Right renal pelvis (tissue), 4 donors: ENCODE data around the gene VIPR1. TPM values are rescaled to one million over a fixed set of nuclear protein-coding genes. Genes with fewer than 3 reads are reported as not detected.

ENCODE experiments used
- DNase-seq, 4 donors: peaks; one replicate each; pipeline ENCODE4 v3.0.0-alpha.2; 2013; ENCODE audit warnings: low read depth in 4 of 4, low spot score in 3 of 4, missing footprints in 1 of 4
- polyA plus RNA-seq, 4 donors: library from polyadenylated mRNA; unstranded; fragments of 120-200 nt; gene quantifications; one replicate each; pipeline ENCODE4 v1.2.1, GENCODE V29; 2013; ENCODE audit not compliant: insufficient read length in 4 of 4

Gene VIPR1
- polyA plus RNA-seq, 4 donors = 1.1 to 2.5 (median 1.8) TPM

DNA sequence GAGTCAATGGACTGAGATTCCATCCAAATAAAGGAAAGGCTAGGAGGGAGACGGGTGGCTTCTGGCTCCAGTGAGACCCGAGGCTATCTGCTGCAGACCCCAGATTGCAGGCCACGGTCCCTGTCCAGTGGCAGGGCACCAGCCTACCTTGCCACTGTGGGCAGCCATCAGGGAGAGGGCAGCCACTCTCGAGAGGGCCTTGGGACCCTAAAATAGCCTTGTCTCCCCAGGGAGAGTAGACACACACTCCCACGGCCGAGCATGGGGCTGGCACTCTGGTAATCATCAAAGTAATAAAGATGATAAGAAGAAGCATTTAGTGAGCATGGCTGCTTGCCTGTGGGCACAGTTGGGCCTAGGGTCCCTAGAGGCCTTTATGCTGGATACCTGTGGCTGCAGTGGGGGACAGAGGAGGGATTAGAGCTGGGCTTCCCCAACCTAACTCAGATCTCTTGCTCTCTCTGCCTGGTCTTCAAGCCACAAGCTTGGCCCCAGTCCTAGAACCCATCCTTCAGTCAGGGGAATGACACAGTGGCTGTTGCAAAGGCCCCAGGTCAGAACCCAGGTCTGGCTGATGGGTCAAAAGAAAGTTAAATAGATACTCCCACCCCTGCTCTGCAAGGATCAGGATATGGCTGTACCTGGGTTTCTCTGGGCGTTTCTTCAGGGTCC, 9.2 kb upstream of the VIPR1 start:
- no peak for DNase-seq

DNA sequence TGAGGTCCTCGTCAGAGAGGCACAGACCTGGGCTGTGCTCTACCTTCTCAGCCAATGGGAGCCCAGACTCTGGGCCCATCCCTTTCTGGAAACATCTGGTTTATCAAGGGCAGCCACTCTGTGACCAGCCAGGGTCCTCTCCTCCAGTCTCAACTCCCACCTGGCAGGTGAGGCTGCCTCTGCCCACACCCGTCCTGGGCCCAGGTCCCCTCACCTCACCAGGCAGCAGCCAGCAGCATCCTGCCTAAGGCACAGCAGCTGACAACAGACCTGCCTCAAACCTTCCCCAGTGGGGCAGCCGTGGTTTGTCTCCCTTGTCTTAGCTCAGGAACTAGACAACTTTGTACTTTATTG, 8.7 kb upstream of the VIPR1 start:
- DNase-seq = no peak

DNA sequence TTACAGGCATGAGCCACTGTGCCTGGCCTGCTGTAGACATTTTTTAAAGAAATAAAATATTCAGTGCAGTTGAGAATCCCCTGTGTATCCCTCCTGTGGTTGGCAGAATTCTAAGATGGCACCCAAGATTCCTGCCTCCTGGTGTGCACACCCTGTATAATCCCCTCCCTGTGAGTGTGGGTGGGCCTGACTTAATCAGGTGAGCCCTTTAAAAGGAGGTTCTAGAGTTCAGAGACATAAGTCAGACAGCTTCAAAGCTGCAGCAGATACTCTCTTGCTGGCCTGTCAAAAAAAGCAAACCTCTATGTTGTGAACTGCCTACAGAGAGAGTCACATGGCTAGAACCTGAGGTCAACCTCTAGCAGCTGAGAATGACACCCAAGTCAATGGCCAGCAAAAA, 7.0 kb upstream of the VIPR1 start:
- no peak for DNase-seq

DNA sequence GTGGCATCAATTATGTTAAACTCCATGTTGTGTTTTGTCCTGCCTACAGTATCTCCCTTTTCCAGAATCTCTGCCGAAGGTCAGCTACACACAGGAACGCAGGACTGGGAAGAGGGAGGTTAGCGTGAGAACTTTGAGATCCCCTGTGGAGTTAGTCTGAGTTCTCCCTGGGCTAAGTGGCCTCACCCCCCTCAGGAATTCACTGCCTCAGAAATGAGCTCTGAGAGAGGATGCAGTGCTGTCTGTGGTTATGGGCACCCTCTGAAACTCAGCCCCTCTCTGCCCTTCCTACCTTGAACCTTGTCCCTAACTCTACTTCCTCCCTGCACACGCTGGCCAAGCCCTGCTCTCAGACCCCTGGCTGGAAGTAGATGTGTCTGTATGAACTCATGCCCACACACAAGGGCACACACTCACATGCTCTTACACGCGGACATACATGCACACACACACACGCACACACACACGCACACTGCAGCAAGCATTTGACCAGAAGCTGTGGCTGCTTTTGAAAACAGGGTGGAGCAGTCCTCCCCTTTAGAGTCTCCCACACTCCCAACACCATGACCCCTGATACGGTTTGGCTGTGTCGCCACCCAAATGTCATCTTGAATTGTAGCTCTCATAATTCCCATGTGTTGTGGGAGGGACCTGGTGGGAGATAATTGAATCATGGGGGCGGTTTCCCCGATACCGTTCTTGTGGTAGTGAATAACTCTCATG, 5.3 kb upstream of the VIPR1 start:
- no peak for DNase-seq

DNA sequence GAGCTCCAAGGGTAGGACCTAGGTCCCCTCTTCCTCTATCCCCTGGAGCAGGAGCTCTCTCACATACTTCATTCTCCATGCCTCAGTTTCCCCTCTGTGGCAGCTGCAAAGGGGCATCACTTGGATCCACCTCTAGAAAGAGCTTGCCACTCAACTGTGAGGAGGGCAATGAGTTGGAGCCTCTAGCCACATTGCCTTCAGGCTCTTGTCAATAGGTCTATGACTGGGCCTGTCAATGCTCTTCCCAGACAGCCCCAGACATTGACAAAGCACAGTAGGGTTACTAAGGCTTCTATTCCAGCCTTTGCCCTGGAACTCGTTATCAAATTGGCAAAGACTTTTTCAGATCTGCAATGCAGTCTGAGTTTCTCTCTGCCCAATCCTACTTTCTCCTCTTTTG, 4.4 kb upstream of the VIPR1 start:
- no peak for DNase-seq

DNA sequence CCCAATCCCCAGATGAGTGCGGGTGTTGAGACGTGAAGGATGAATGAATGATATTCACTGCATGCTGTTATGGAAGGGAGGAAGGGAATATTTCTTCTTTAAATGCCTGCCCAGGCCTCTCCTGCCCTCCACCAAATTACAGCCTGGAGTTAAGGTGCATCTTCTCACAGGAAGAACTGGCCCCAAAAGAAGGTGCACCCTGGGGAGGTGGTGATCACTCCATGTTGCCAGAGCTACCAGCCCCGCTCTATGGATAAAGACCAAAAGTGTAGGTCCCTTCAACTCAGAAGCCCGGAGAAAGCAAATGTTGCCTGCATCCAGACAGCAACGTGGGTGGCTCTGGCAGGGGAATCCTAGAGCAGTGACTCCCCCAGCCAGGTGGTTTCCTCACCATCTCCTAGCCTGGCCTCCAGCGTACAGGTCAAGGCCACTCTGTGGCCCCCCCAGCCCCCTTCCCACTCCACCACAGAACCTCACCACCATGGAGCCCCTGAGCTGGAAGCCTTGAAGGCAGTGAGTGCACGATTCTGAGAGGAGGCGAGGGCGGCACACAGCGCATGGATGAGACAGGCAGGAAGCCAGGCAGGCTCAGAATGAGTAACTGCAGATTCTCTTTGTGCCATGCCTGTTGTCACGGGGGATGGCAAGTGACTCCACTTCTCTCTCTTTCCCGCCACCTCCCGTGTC, 3.5 kb upstream of the VIPR1 start:
- no peak for DNase-seq

DNA sequence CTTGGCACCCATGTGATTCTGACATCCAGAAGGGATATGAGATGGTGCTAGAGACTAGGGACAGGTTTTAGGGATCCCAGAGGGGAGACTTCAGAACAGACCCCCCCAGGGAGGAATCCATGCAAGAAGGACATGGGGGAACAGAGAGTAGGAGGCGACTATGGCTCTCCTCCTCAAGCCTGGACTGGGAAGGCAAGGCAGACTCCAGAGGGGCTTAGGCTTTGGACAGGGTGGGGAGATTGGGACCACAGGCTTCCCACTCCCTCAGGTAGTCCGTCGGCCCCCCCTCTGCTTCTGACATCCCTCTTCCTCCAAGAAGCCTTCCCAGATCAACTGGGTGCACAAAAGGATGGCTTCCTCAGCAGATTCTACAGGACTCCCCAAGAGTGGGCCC, 3.0 kb upstream of the VIPR1 start:
- DNase-seq = no peak

DNA sequence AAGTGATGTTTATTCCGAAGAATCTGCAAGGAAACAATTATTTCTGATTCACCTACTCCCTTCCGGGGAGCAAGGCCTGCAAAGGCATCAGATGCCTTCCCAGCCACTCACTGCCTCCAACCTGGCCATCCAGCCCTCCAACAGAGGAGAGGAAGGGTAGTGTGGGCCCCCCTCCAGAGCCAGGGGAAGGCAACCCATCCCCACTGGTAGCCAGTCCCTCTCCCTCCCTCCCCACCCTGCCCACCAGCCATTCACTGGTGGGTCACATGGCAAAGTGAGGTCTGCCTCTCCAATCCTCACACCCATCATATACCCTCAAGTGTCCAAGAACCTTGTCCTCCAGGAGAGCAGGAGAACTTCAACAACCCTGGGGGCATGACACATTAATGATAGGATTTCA, 2.4 kb upstream of the VIPR1 start:
- no peak for DNase-seq

DNA sequence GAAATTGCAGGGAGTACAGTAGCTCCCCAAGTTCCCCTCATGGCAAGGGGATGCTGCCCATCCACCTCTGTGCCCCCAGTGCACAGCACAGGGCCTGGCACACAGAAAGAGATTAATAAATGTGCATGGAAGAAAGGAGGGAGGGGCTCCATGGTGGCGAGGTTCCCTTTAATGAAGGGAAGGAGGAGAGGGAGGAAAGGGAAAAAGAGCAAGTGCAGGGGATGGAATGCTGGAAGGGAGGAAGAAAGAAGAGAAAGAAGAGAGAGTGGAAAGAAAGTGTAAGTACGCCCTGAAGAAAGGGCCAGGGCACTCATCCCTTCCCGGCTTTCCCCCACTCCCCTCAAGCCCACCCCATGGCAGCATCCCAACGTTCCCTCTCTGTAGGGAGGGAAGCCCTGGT, 1.5 kb upstream of the VIPR1 start:
- DNase-seq = no peak

DNA sequence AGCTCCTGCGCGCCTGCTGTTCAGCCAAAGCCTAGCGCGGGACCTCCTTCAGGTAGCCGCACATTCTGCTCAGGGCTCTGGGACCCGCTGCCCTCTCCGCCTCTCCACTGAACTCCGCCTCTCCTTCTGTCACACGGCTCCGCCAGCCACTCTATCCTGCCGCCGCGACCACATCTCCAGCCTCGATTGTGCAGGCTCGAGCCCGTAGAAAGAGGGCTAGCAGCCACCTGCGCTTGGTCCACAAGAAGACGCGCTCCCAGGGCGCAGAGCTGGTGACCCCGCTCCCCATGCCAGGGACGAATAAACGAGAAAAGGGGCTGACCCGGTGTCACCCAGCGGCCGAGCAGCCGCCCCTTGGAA, 1.1 kb upstream of the VIPR1 start:
- peak in 1 of 4 donors; percentile 5 for DNase-seq

DNA sequence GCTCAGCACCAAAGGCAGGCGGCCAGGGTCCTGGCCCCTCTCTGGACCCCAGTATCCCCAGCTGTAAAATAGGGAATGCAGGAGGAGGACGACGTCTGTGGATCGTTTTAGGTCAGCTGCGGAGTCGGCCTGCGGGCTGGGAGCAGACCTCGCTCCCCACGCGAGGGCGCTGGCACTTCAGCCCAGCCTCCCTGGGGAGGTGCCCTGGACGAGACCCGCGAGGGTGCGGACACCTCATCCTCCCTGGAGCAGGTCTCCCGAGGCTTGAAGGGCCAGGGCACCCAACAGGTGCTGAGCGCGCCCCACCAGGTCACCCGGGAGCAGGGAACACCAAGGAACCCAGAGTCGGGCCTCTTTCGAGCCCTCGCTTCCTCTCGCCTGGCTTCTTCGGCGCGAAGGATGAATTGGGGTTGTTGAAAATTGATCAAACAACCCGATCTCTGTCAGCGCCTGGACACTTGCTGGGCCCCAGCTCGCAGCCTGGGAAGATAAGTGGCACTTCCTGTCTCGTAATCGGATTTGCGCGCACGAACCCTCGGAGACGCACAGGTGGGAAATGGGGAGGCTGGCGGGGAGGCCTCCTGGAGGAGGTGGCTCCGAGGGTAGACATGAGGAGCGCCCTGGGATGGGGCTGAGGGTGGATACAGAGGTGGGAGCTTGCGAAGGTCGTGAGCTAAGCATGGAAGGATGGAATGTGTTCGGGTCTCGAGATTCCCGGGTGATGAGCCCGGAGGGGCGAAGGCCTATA, 588 bp upstream of the VIPR1 start:
- DNase-seq = peak in 1 of 4 donors; percentile 26

DNA sequence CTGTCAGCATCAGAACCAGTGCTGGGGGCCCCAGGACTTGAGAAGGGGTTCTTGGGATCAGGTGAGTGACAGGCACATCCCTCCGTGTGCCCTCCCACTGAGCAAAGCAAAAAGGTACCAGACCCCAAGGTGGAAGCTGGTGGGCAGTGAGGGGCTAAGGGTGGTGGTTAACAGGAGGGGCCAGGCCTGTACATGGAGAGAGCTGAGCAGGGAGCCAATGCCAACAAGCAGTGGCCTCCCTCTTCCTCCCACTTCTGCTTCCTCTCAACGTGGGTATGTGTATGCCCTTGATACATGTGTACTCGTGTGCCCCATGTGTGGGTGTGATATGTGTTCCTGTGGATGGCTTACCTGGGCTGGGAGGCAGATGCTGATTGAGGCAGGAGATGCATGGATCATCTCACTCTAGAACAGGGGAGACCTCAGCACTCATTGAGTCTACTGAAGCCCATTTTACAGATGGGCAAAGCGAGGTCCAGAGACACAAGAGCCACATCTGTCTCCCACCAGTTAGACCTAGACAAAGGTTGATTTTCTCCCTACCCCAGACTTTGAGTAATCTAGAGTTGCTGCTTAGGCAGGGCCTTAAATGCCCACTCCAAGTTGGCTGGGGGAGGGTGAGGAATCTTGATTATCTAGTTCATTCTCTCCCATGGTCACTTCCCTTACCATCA, 945 bp downstream of the VIPR1 start:
- DNase-seq = no peak

DNA sequence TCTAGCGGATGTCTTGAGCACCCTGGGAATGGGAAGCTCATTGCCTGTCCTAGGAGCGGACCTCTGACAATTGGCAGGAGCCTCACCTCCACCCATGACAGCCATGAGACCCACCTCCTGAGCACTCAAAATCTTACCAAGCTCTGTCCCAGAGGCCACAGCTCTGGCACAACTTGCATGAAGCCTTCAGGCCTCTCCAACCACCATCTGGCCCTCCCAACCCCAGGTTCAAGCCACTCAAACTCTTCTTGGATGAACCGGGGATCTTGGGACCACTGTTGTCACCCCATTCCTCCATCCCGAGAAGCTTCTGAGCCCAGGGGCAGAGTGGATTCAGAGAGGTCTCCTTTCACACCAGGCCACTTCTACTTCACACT, 1.5 kb downstream of the VIPR1 start:
- no peak for DNase-seq

DNA sequence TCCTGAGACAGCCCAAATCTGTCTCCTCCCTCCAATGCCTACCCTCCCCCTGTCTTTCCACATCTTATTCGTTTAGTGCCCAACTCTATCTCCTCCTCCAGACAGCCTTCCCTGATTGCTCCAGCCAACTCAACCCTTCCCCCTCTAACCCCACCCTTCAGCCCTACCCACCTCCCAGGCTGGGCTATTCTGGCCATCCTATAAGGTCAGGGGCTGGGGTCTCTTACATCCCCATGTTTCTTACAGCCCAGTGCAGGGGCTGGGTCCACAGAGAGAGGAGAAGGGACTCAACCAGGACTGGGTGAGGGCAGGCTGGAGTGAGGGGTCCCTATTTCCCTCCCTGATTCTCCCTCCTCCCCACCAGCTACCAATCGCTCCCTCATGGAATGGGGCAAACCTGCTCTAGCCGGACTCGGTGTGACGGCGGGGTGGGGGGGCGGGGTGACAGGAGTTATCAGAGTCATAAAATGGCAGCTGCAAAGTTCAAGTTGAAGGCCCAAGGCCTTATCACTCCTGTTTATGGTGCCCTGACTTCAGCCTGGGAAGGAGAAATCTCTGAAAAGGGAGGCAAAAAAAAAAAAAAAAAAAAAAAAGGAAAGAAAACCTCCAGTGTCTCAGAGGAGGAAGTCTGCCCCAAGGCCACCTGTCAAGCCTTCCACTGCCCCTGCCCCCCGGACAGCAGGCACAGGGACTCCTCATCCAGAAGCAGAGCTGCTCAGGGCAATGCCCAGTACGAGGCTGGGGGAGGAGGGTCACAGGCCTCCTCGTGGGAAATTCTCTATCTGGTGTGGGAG, 2.1 kb downstream of the VIPR1 start:
- DNase-seq = no peak

DNA sequence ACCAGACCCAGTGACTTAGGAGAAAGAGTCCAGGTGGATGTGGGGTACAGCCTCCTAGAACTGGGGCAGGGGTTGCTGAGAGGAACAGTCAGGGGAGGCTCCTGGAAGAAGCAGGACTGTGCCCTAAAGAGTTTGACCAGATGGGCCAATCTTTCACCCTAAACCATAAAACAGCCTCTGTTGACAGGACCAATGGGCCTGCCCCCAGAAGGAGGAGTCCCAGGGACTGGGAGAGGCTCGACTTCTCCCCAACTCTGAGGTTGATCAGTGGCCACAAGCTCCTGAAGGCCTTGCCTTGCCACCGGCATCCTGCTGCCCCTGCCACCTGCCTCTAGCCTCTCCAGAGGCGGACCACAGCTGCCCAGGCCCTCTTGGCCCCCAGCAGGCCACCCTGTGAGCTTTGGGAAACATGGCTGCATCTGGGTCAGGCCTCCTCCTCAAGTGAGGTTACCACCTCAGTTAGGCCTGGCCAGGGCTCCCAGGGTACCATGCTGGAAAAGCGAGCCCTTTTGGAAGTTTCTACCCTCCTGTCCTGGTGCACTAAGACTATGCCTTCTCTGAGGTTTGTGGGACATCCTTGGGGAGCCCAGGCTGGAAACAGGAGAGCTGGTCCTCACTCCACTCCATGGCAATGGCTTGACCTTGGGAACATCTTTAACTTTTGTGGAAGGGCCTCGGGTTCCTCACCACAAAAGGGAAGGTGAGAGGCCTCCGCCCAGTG, 2.8 kb downstream of the VIPR1 start:
- no peak for DNase-seq

DNA sequence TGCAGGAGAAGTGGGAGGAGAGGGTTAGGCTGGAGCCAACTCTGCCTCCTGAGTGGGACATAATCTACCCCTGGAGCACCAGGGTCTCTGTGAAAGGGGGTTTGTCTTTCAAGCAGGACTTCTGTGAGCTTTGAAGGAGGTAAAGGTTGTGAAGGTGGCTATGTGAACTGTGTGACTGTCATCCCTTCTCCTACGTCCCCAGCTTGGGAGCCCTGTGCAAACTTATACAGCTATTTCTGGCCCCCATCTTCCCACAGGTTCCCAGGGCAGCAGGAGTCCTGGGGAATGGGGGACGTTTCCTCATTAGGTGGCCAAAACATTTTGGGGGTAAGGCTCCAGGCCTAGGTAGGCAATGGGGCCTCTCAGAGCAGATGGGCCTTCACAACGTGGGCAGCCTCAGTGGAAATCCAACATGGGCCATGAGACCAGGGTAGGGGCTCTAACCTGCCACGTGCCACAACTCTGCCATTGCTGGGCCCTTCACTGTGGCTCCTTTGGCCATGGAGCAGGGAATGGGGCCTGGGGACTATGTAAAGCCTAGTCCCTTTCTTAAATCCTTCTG, 3.5 kb downstream of the VIPR1 start:
- no peak for DNase-seq

DNA sequence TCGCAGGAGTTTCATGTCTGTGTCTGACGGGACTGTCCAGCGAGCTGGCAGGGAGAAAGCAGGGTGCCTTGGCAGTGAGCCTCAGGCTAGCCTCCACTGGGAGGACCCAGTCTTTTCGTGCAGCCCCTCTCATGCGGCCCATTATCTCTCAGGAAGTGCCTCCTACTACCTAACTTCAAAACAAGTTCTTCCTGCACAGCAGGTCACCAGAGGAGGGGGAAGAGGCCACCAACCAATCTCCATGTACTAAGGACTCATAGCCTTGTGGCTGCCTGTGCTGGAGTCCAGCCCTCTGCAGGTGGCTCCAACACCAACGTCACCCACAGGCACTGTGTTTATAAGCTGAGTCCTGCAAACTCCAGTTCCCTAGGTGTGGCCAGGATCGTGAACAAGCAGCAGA, 4.8 kb downstream of the VIPR1 start:
- no peak for DNase-seq

DNA sequence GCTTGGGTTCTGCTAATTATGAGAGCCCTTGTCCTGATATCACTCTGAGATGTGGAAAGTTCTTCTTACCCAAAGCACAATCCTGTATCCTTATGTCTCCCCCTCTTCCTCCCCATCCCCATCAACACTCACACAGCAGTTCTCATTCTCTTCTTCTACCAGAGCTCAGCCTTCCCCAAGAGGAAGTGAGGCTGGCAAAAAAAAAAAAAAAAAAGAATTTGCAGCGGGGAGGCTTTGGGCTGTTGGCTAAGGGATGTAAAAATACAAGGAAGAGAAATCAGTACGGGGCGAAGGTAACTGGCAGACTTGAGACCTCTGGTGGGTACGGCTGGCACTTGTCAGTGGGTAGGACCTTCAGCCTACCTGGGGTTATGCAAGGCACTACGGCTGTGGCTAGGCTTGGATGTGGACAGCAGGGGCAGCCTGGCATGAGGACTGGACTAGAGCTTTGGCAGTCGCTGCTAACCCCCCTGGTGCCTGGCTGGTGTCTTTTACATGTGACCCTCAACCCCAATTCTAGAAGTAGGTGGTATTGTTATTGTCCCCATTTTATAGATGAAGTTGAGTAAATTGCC, 5.4 kb downstream of the VIPR1 start:
- no peak for DNase-seq

DNA sequence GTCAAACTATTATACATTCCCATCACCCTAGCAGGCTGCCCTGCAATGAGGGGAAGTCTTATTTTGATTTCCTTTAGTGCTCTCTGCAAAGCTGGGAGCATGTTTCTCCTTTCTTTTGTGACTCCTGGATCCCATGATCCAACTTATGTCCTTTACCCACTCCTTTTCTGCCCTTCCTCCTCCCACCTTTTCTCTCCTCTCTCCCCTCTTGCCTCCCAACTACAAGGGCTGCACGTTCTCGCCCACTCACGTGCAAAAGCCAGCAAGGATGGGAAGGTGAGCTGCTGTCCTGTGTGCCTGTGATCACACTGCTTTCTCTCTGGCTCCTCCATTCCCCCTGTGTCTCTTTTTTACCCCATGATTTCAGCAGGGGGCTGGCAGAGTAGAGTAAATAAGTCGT, 6.1 kb downstream of the VIPR1 start:
- no peak for DNase-seq
